HG03095 (cell line): ENCODE results near the gene DENND1B.
"Not testable (repeated sequence)": the region's sequence is repeated elsewhere in the genome, so short reads cannot be mapped to it uniquely, and the experiment has no call there.

Experiments
- ATAC-seq: cut with Tn5 transposase; IDR thresholded peaks from one replicate; pipeline ENCODE4 v1.9.1; 2021; ENCODE audit warnings: moderate library complexity; ENCODE audit not compliant: unreplicated experiment

DENND1B gene

DNA sequence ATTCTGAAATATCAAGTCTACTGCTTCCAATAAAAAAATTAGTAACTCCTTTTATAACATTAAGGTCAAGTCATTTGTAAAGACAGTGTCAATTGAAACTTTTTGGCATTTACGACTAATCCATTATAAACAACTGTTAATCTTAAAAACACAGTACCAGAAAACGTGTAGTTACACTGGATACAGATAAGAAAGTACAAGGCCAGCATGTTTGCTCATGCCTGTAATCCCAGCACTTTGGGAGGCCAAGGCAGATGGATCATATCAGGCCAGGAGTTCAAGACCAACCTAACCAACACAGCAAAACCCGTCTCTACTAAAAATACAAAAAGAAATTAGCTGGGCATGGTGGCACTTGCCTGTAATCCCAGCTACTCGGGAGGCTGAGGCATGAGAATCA, 29.4 kb downstream of the DENND1B start:
- ATAC-seq: no peak

DNA sequence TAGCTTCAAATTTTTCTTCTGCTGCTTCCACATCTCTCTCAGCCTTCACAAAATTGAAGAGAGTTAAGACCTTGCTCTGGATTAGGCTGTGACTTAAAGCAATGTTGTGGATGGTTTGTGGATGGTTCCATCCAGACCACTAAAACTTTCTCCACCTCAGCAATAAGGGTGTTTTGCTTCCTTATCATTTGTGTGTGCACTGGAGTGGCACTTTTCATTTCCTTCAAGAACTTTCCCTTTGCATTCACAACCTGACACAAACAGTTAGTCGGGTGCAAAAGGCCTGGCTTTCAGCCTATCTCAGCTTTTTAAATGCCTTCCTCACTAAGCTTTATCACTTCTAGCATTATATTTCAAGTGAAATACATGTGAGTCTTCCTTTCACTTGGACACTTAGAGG, 30.3 kb downstream of the DENND1B start:
- no peak for ATAC-seq

DNA sequence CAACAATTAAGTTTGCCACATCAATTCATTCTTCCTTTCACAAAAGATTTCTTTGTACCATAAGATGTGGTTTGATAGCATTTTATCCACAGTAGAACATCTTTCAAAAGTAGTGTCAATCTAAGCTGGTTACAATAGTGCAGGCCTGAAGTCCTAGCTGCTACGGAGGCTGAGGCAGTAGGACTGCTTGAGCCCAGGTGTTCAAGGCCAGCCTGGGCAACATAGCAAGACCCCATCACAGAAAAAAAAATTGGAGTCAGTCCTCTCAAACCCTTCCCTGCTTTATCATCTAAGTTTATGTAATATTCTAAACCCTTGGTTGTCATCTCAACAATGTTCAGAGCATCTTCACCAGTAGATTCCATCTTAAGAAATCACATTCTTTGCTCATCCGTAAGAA, 31.7 kb downstream of the DENND1B start:
- ATAC-seq: no peak

DNA sequence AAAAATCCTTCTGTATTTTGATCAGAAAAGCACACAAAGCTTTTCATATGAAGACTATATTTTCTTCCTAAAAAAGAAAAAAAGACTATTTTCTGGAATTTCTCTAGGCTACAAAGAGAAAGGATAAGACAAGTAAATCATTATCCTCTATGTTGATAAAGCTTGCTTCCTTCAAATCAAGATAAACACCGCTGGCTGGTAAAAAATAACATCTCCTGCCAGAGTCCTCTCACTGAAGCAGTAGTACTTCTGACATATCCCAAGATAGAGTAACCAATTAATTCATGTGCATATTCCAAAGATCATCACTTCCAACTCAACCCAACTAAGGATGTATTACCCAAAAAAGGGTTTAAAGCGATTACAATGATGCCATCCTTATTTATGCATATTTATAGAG, 34.3 kb downstream of the DENND1B start:
- ATAC-seq: no peak

DNA sequence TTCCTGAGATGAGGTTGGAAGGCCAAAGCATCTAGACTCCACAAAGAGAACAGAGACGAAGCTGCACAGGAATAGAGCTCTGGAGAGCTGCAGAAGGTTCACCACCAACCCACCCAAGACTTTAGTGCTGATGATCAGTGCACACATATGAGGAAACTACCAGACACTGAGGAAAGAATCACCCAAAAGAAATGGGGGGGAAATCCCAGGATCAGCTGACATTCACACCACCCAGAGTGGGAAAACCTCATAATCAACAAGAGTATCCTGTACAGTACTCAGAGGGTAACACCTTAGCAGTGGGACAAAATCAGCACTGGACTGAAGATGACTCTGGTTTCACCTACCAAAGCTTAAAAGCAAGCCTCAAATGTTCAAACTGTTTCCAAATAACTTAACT, 36.4 kb downstream of the DENND1B start:
- no peak for ATAC-seq

DNA sequence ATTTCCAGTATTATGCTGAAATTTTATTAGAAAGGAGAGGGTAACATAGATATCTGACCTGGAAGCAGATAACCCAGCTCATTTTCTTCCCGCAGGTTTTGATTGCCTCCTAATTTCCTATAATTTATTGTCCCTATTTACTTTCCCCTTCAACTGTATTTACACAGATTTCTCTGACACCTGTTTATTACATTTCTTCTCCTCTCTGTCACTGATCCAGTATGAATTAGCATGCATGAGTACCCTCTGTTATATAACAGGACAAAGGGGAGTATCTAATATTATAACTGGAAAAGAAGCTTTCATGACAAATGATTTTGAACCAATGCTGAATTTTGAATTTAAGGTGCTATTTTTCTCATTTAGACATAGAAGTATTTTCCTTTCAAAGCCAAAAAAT, 37.4 kb downstream of the DENND1B start:
- ATAC-seq: no peak

DNA sequence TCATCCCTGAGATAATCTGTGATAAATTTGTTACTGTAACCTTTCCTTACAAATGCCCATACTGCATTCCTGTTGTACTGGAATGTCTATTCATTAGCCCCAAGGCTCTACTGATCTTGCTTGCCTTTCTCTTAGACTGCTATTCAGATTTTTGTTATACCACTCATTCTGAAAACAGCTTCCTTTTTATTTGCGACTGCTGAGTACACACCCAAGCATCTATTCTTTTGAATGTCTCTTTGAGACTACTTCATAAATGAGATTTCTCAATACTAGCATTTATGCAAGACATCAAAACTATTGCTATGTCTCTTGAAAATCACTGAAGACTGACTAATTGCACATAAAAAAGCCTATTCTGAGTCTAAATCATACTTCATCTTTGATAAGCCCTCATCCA, 38.6 kb downstream of the DENND1B start:
- no peak for ATAC-seq

DNA sequence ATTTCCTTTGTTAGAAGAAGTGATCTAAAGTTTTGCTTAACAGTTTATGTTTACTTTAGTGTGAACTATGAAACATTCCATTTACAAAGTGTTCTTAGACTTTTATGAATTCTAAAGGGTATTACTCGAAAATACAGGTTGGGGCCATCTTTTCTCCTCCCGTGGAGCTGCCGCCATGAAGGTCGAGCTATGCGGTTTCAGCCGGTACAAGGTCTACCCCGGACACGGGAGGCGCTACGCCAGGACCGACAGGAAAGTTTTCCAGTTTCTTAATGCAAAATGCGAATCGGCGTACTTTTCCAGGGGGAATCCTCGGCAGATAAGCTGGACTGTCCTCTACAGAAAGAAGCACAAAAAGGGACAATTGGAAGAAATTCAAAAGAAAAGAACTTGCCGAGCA, 39.8 kb downstream of the DENND1B start:
- no peak for ATAC-seq

DNA sequence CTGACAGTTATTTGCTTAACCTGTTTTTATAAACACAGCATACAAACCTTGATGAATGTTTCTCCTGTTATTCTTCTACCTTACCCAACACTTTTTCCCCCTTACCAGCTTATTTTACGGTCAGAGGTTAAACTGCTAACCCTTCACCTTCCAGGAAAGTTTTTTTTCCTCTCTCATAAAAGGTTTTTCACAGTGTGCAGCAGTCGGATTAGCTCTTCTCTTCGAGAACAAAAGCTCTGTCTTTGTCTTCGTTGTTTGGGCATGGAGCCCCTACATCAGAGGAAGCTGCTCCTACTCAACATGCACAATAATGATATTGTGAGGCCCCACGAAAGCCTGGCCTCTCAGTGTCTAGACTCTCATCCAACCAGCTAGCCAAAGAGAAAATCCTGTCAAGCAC, 42.0 kb downstream of the DENND1B start:
- ATAC-seq: no peak

DNA sequence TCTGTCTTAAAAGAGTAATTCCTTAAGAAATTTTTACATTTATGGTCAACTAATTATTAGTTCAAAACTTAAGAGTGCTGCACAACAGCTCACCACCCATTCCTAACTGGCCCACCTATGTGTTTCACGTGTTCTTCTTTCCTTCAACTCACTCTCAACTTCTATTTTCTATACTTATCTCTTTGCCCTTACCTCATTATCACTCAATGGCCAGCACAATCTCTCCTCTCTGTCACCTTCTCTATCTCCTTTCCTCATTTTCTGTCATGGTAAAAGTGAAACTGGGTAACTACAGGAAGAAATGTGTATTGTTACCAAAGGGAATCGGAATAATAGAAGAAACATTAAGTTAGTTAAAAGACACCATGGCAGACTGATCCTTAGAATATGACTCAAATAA, 43.1 kb downstream of the DENND1B start:
- ATAC-seq: no peak

DNA sequence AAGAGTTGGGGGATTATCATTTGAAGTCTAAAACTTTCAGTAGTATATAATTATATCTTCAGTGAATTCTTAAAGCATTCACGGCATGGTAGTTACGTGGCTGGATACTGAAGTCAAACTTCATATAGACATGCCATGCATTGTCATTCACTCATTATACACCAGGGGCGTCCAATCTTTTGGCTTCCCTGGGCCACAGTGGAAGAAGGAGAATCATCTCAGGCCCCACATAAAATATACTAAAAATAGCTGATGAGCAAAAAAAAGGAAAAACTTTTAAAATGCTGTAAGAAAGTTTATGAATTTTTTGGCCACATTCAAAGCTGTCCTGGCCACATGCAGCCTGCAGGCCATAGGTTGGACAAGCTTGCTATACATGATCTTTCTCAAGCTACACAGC, 43.8 kb downstream of the DENND1B start:
- ATAC-seq: no peak

DNA sequence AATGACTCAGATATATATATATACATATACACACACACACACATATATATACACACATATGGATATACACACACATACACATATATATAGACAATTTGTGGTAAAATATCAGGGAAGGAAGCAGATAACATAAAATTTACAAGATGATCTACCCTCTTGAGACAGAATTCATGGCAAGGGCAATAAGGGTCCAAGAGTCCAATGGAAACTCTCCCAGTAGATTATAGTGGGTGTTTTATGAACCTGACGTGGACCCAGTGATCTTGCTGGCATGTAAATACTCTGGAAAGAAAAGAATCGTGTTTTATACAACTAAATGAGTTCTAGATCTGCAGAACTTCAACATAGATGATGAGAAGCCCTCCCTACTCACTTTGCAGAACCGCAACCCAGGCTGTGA, 49.3 kb downstream of the DENND1B start:
- ATAC-seq: no peak

DNA sequence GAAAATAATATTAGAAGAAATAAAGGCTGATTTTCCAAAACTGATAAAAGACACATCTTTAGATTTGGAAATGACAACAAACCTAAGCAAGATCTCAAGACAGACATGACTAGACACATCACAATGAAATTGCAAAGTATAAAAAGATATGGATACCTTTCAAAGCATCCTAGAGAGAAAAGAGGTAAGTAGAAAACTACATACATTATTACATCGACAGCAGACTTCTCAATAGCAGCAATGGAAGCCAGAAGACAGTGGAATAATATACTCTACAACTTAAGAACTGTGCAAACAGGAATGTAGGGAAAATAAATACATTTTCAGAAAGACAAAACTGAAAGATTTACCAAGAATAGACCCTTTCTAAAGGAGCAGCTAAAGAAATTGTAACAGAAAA, 50.2 kb downstream of the DENND1B start:
- ATAC-seq: no peak

DNA sequence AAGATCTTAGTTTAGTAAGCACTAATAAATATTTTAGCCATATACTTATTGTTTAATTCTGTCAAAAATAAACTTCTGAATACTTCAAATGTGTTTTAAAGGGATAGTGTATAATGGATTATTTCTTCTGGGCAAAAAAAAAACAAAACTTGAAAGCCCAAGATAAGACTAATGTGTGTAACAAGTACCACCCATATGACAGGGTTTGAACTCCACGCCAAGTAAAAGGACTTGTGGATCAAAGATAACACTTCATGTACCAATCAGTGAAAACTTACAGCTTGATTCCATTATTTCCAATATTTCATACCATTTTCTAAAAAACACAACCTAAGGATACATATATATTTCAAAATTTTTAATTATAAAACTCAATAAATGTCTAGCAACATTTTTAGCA, 59.5 kb downstream of the DENND1B start:
- ATAC-seq: no peak

DNA sequence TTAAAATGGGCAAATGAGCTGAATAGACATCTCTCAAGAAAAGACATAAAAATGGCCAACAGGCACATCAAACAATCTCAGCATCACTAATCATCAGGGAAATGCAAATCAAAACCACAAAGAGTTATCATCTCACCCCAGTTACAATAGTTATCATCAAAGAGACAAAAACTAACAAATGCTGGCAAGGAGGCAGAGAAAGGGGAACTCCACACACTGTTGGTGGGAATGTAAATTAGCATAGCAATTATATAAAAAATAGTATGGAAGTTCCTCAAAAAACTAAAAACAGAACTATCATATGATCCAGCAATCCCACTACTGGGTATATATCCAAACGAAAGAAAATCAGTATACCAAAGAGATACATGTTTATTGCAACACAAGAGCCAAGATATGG, 68.7 kb downstream of the DENND1B start:
- no peak for ATAC-seq

DNA sequence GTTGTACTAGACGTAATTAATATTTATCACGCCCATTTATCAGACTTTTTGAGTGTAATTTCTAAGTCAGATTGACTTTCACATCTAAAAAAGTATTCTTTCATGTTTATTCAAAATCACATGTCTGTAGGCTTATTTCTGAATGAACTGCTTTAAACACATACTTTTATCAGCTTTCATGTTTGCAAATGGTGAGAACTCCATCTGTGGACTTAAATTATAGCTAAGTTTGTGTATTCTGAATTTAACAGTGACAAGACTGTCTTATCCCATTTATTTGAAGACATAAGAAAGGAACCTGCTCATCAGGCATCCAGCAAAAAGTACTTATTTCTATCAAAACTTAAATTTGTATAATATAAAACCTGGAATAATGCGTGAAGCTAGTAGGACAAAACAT, 69.3 kb downstream of the DENND1B start:
- no peak for ATAC-seq

DNA sequence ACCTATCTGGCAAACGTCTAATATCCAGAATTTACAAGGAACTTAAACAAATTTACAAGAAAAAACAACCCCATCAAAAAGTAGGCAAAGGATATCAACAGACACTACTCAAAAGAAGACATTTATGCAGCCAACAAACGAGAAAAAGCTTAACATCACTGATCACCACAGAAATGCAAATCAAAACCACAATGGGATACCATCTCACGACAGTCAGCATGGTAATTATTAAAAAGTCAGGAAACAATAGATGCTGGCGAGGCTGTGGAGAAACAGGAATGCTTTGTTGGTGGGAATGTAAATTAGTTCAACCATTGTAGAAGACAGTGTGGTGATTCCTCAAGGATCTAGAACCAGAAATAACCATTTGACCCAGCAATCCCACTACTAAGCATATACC, 74.6 kb downstream of the DENND1B start:
- ATAC-seq: not testable (repeated sequence)

DNA sequence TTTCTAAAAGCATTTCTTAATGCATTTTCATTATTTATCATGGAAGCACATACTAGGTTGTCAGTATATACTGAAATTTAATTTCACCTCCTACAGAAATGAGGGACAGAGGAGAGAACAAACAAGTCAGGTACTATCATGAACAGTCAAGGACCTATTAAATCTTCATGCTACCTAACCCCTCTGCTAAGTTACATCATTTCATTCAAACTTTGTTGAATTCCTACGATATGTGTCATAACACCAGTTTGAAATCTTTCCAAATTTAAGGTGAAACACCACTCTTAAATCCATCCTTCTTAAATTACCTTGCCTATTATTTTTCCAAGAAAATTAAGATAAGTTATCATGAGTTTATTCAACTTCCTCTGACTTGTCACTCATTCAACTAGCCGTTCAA, 78.9 kb downstream of the DENND1B start:
- ATAC-seq: no peak

DNA sequence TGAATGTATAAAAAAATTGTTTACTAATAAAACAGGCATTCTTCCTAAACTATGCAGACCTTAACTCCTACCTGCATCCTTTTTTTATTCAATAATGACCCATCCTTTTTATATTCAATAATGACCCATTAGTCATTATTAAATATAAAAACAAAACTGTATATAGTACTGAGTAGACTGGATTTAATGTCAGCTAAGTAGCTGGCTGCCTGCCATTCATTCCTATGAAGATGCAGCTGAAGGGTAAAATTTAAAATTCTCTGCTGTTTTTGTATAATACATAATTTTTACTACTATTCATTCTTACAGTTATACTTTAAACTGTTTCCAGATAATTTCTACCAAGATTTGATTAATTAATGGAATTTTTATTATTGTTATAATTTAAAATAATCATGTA, 79.3 kb downstream of the DENND1B start:
- no peak for ATAC-seq

DNA sequence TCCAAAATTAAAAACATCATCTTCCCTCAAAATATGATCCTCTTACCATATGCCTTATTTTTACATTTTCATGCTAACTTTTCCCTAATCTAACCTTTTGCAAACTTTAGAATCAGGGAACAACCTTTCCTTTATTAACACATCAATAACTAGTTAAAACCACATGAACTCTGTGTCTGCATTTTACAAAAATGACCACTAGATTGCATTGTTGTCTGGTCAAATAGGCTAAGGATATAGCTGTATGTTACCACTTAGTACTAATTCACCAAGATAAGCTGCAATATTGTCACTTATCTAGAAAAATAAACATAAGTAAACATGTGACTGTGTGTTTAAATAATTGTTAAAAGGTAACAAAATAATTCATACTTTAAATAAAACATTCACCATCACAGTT, 82.3 kb downstream of the DENND1B start:
- no peak for ATAC-seq

DNA sequence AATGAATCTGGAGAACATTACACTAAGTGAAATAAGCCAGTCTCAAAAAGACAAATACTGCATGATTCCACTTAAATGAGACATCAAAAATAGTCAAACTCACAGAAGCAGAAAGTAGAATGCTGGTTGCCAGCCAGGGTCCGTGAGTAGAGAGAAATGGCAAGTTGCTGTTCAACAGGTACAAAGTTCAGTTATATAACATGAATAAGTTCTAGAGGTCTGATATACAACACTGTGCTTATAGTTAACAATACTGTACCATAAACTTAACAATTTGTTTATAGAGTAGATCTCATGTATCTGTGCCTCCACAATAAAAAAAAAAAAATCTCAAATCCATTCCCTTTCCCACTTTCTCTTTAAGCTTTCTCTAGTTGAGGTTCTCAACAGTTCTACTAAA, 83.5 kb downstream of the DENND1B start:
- no peak for ATAC-seq

DNA sequence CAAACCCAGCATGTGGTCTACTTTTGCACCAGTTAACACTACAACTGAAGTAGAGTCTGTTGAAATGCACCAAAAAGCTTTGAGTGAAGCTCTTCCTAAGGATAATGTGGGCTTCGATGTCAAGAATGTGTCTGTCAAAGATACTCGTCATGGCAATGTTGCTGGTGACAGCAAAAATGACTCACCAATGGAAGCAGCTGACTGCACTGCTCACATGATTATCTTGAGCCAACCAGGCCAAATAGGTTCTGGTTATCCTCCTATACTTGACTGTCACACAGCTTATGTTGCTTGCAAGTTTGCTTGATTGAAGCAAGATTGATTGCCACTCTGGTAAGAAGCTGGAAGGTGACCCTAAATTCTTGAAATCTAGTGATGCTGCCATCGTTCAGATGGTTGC, 85.2 kb downstream of the DENND1B start:
- ATAC-seq: no peak

DNA sequence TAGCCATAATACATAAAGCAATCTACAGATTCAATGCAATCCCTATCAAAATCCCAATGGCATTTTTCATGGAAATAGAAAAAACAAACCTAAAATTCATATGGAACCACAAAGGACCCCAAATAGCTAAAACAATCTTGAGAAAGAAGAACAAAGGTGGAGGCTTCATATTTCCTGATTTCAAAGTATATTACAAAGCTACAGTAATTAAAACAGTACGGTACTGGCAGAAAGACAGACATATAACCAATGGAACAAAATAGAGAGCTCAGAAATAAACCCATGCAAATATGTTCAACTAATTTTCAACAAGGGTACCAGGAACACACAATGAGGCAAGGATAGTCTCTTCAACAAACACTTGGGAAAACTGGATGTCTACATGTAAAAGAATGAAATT, 87.0 kb downstream of the DENND1B start:
- ATAC-seq: no peak

DNA sequence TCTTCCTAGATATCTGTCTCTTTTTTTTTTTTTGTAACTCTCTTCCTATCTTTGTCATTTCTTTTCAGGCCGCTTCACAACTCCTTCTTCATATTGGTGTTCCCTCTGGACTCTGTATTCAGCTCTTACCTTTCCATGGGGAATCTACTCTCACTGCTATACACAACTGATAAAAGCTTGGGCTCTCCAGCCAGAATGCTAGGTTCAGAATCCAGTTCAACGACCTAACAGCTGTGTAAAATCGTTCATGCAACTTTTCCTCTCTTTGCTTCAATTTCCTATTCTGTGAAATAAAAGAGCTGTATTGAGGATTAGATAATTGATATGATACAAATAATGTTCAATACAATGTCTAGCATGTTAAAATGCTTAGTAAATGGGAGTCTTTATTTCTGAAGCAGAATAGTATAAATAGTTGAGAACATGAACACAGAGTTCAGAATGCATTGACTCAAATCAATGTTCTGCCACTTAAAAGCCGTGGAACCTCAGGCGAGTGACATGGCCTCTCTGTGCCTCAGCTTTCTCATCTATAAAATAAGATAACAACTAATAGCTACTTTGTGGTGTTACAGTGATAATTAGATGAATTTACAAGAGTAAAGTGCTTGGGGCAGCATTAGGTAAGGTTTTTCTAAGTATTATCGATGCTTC, 88.5 kb downstream of the DENND1B start:
- ATAC-seq: no peak
